GM12878 (cell line): ENCODE measurements around the gene EFNA1. TPM values are rescaled to one million over a fixed set of nuclear protein-coding genes. Genes with fewer than 3 reads are reported as not detected.

ENCODE experiments used
- BHLHE40 ChIP-seq, 2 experiments: fragments of 450-650 bp in 1 of 2; IDR thresholded peaks; 2 replicates each; pipeline ENCODE4 v1.6.1; 2011 to 2017; ENCODE audit warnings: low read depth in 2 of 2, borderline replicate concordance in 1 of 2, improper control_type of control experiment in 1 of 2, low read length in 1 of 2, mild to moderate bottlenecking in 1 of 2
- DPF2 ChIP-seq: fragments of 450-650 bp; IDR thresholded peaks from 2 replicates; pipeline ENCODE4 v1.6.1; 2017; ENCODE audit warnings: mild to moderate bottlenecking
- HDAC6 ChIP-seq: fragments of 200-600 bp; sonication (generic); IDR thresholded peaks from one replicate; pipeline ENCODE4 v1.8.0; 2017; ENCODE audit warnings: antibody characterized with exemption; ENCODE audit not compliant: unreplicated experiment
- HDGF ChIP-seq: fragments of 450-650 bp; IDR thresholded peaks from 2 replicates; pipeline ENCODE4 v1.6.1; 2016; ENCODE audit warnings: antibody characterized with exemption
- MYC ChIP-seq: IDR thresholded peaks from 2 replicates; pipeline ENCODE4 v1.6.1; 2011; ENCODE audit warnings: mild to moderate bottlenecking, low read length, moderate library complexity, inconsistent platforms; ENCODE audit not compliant: insufficient read depth, insufficient replicate concordance, insufficient read length, severe bottlenecking
- NBN ChIP-seq: fragments of 450-650 bp; IDR thresholded peaks from 2 replicates; pipeline ENCODE4 v1.6.1; 2016
- NR2C1 ChIP-seq: fragments of 450-650 bp; IDR thresholded peaks from 2 replicates; pipeline ENCODE4 v1.6.1; 2017; ENCODE audit warnings: antibody characterized with exemption, mild to moderate bottlenecking, moderate library complexity
- POLR2AphosphoS5 ChIP-seq: IDR thresholded peaks from 2 replicates; pipeline ENCODE4 v1.6.1; 2011; ENCODE audit warnings: mild to moderate bottlenecking, low read length, inconsistent platforms
- RCOR1 ChIP-seq: conservative IDR thresholded peaks from 2 replicates; pipeline ENCODE4 v1.6.1; 2012; ENCODE audit warnings: low read depth, low read length, improper control_type of control experiment
- RUNX3 ChIP-seq: IDR thresholded peaks from 2 replicates; pipeline ENCODE4 v1.6.1; 2012; ENCODE audit warnings: low read length, inconsistent platforms
- SP1 ChIP-seq: IDR thresholded peaks from one replicate; pipeline ENCODE4 v1.6.1; 2011; ENCODE audit warnings: low read depth, low read length
- YY1 ChIP-seq: IDR thresholded peaks from 2 replicates; pipeline ENCODE4 v1.6.1; 2011; ENCODE audit warnings: low read depth, mild to moderate bottlenecking, low read length
- polyA plus RNA-seq, 11 experiments: library from polyadenylated mRNA; depleted of rRNA in 4 of 11; unstranded in 6 of 11; stranded (reverse) in 5 of 11; fragments of >200 nt; fragmentation: Nextera tagmentation in 4 of 11; fragmentation: Illumina TruSeq in 1 of 11; extraction: Ambion mirVana in 4 of 11; extraction: Trizol in 1 of 11; gene quantifications; 1 replicate in 1 of 11; 2 replicates in 10 of 11; pipeline versions ENCODE4 v1.2.1 to v1.2.3, GENCODE V29; 2011 to 2016; ENCODE audit warnings: inconsistent platforms in 2 of 11, missing spikeins in 2 of 11, low read depth in 1 of 11
- total RNA-seq, 4 experiments: library from RNA; depleted of rRNA in 3 of 4; stranded (reverse); fragments of >200 nt in 3 of 4; fragmentation: Illumina TruSeq in 1 of 4; extraction: Trizol in 1 of 4; gene quantifications; 2 replicates each; pipeline versions ENCODE4 v1.2.1 to v1.2.3, GENCODE V29; 2013 to 2021
- TF ChIP-seq, protein P1 (sequence below): IDR thresholded peaks from 2 replicates; pipeline ENCODE4 v1.6.1; 2012; ENCODE audit warnings: low read depth, low read length, improper control_type of control experiment
- TF ChIP-seq, protein P2 (sequence below): fragments of 450-650 bp; IDR thresholded peaks from 2 replicates; pipeline ENCODE4 v1.6.1; 2016; ENCODE audit warnings: mild to moderate bottlenecking
- TF ChIP-seq, protein P3 (sequence below): IDR thresholded peaks from 2 replicates; pipeline ENCODE4 v1.6.1; 2011; ENCODE audit warnings: low read depth, mild to moderate bottlenecking, low read length, moderate library complexity, borderline replicate concordance; ENCODE audit errors: extremely low read depth
- TF ChIP-seq, protein P4 (sequence below): fragments of 450-650 bp; IDR thresholded peaks from 2 replicates; pipeline ENCODE4 v1.6.1; 2017; ENCODE audit warnings: mild to moderate bottlenecking, moderate library complexity
- TF ChIP-seq, protein P5 (sequence below): fragments of 450-650 bp; formaldehyde crosslinking; IDR thresholded peaks from 2 replicates; pipeline ENCODE4 v1.4.0; 2020; ENCODE audit warnings: mild to moderate bottlenecking, moderate library complexity
- TF ChIP-seq, protein P6 (sequence below): fragments of 450-650 bp; IDR thresholded peaks from 2 replicates; pipeline ENCODE4 v1.6.1; 2016; ENCODE audit warnings: mild to moderate bottlenecking

EFNA1 gene
- total and polyA plus RNA-seq, 10 of the 15 experiments (the other 5 are each of a cell fraction or from before 2014, with no cell fraction given), result 0.13 to 7.5 (median 0.28) TPM; not detected in 5

DNA sequence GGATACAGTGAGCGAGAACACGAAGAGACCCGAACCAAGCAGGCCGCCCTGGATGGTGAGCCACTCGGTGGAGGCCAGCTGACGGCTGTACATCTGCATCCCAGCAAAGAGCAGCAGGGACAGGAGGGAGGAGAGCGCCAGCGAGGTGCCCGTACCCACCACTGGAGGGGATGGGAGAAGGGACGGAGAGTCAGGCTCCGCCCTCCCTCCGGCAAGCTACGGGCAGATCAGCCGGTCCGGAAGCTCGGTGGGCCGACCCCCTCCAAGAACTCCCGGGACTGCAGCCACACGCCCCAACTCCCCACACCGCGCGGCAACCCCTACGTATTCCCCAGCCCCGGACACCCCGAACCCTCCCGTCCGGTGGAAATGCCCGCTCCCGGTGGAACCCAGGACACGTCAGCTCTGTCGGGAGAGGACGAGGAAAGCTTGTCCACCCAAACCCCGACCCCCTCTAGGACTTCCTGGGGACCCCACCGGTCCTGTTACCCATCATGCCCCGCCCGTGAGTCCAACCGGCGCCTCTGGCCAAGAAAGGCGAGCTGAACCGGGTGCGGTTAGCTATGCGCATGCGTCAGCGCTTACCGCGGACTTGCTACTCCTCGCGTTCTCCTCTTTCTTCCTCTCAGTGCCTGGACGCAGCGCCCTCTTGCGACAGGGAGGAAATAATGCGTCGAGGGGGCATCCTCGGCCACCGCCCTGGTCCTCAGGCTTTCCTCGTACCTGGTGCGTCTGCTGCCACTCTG, 45.2 kb downstream of the EFNA1 start, which contains the start of gene KRTCAP2 (continued):
- TF ChIP-seq MYC (no peak), HDAC6 (no peak), NR2C1 (peak; percentile 15; the same call in 1 of the 2 replicates), NBN (peak; percentile 76), HDGF (no peak; the same call in 1 of the 2 replicates), RUNX3 (peak; percentile 89), SP1 (peak; percentile 46), DPF2 (peak; percentile 67; the same call in 1 of the 2 replicates), BHLHE40 (IDR thresholded peaks at IDR 0.05; ENCODE audit: borderline replicate concordance in 1 of 2, low read depth in 2 of 2, low read length in 1 of 2) (peak; percentile 61 to 62; a peak in 3 of 4 replicates), POLR2AphosphoS5 (peak; percentile 89), RCOR1 (0 out of 2 replicates have a peak, but pooled peaks have one; percentile 8), YY1 (peak; percentile 70)
- TF ChIP-seq, protein P1, sequence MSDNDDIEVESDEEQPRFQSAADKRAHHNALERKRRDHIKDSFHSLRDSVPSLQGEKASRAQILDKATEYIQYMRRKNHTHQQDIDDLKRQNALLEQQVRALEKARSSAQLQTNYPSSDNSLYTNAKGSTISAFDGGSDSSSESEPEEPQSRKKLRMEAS, result peak; percentile 56
- TF ChIP-seq, protein P2, sequence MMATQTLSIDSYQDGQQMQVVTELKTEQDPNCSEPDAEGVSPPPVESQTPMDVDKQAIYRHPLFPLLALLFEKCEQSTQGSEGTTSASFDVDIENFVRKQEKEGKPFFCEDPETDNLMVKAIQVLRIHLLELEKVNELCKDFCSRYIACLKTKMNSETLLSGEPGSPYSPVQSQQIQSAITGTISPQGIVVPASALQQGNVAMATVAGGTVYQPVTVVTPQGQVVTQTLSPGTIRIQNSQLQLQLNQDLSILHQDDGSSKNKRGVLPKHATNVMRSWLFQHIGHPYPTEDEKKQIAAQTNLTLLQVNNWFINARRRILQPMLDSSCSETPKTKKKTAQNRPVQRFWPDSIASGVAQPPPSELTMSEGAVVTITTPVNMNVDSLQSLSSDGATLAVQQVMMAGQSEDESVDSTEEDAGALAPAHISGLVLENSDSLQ, result no peak
- TF ChIP-seq, protein P3, sequence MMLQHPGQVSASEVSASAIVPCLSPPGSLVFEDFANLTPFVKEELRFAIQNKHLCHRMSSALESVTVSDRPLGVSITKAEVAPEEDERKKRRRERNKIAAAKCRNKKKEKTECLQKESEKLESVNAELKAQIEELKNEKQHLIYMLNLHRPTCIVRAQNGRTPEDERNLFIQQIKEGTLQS, result 0 out of 2 replicates have a peak, but pooled peaks have one; percentile 16
- TF ChIP-seq, protein P4, sequence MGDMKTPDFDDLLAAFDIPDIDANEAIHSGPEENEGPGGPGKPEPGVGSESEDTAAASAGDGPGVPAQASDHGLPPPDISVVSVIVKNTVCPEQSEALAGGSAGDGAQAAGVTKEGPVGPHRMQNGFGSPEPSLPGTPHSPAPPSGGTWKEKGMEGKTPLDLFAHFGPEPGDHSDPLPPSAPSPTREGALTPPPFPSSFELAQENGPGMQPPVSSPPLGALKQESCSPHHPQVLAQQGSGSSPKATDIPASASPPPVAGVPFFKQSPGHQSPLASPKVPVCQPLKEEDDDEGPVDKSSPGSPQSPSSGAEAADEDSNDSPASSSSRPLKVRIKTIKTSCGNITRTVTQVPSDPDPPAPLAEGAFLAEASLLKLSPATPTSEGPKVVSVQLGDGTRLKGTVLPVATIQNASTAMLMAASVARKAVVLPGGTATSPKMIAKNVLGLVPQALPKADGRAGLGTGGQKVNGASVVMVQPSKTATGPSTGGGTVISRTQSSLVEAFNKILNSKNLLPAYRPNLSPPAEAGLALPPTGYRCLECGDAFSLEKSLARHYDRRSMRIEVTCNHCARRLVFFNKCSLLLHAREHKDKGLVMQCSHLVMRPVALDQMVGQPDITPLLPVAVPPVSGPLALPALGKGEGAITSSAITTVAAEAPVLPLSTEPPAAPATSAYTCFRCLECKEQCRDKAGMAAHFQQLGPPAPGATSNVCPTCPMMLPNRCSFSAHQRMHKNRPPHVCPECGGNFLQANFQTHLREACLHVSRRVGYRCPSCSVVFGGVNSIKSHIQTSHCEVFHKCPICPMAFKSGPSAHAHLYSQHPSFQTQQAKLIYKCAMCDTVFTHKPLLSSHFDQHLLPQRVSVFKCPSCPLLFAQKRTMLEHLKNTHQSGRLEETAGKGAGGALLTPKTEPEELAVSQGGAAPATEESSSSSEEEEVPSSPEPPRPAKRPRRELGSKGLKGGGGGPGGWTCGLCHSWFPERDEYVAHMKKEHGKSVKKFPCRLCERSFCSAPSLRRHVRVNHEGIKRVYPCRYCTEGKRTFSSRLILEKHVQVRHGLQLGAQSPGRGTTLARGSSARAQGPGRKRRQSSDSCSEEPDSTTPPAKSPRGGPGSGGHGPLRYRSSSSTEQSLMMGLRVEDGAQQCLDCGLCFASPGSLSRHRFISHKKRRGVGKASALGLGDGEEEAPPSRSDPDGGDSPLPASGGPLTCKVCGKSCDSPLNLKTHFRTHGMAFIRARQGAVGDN, result peak; percentile 69
- TF ChIP-seq, protein P5, sequence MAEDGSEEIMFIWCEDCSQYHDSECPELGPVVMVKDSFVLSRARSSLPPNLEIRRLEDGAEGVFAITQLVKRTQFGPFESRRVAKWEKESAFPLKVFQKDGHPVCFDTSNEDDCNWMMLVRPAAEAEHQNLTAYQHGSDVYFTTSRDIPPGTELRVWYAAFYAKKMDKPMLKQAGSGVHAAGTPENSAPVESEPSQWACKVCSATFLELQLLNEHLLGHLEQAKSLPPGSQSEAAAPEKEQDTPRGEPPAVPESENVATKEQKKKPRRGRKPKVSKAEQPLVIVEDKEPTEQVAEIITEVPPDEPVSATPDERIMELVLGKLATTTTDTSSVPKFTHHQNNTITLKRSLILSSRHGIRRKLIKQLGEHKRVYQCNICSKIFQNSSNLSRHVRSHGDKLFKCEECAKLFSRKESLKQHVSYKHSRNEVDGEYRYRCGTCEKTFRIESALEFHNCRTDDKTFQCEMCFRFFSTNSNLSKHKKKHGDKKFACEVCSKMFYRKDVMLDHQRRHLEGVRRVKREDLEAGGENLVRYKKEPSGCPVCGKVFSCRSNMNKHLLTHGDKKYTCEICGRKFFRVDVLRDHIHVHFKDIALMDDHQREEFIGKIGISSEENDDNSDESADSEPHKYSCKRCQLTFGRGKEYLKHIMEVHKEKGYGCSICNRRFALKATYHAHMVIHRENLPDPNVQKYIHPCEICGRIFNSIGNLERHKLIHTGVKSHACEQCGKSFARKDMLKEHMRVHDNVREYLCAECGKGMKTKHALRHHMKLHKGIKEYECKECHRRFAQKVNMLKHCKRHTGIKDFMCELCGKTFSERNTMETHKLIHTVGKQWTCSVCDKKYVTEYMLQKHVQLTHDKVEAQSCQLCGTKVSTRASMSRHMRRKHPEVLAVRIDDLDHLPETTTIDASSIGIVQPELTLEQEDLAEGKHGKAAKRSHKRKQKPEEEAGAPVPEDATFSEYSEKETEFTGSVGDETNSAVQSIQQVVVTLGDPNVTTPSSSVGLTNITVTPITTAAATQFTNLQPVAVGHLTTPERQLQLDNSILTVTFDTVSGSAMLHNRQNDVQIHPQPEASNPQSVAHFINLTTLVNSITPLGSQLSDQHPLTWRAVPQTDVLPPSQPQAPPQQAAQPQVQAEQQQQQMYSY (CRISPR knock-in tag), result no peak
- TF ChIP-seq, protein P6, sequence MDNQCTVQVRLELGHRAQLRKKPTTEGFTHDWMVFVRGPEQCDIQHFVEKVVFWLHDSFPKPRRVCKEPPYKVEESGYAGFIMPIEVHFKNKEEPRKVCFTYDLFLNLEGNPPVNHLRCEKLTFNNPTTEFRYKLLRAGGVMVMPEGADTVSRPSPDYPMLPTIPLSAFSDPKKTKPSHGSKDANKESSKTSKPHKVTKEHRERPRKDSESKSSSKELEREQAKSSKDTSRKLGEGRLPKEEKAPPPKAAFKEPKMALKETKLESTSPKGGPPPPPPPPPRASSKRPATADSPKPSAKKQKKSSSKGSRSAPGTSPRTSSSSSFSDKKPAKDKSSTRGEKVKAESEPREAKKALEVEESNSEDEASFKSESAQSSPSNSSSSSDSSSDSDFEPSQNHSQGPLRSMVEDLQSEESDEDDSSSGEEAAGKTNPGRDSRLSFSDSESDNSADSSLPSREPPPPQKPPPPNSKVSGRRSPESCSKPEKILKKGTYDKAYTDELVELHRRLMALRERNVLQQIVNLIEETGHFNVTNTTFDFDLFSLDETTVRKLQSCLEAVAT, result 0 out of 2 replicates have a peak, but pooled peaks have one; percentile 48
